Common myeloid progenitor, CD34-positive (primary cell): ENCODE measurements around the gene CHD5.

Source experiments
- CTCF ChIA-PET: fragments of 350-600 bp; sonication (Branson Sonifier 250); formaldehyde crosslinking; loops from one replicate; lab custom pipeline; 2021; ENCODE audit warnings: antibody characterized with exemption; lab: Charles Lee
- POLR2A ChIA-PET: fragments of 350-600 bp; sonication (Branson Sonifier 250); formaldehyde crosslinking; loops from one replicate; lab custom pipeline; 2021; ENCODE audit warnings: antibody characterized with exemption; lab: Charles Lee
- DNase-seq, 3 donors: peaks; one replicate each; pipeline versions ENCODE4 v3.0.0 to v3.0.0-alpha.2; 2013
- H3K27ac ChIP-seq, 2 experiments: 1 replicate in 1 of 2; 2 replicates in 1 of 2; pipeline ENCODE4 v1.7.0; 2013; ENCODE audit warnings: inconsistent platforms in 2 of 2, low read length in 2 of 2, mild to moderate bottlenecking in 2 of 2, low read depth in 1 of 2, moderate library complexity in 1 of 2; ENCODE audit not compliant: severe bottlenecking in 2 of 2, insufficient read depth in 1 of 2, poor library complexity in 1 of 2
- H3K27me3 ChIP-seq, 5 experiments: replicated peaks in 2 of 5; 1 replicate in 3 of 5; 2 replicates in 2 of 5; pipeline versions ENCODE4 v1.6.1 to v1.7.0; 2013; ENCODE audit warnings: low read length in 4 of 5, mild to moderate bottlenecking in 2 of 5, moderate library complexity in 2 of 5, inconsistent platforms in 1 of 5; ENCODE audit not compliant: insufficient read depth in 5 of 5, control insufficient read depth in 4 of 5
- H3K36me3 ChIP-seq, 4 experiments: 1 replicate in 2 of 4; 2 replicates in 2 of 4; pipeline versions ENCODE4 v1.6.1 to v1.7.0; 2013; ENCODE audit warnings: low read length in 3 of 4, control low read depth in 1 of 4, mild to moderate bottlenecking in 1 of 4; ENCODE audit not compliant: control insufficient read depth in 4 of 4, insufficient read depth in 4 of 4
- H3K4me1 ChIP-seq, 4 experiments: 1 replicate in 3 of 4; 2 replicates in 1 of 4; pipeline versions ENCODE4 v1.6.1 to v1.7.1; 2013; ENCODE audit warnings: low read length in 3 of 4, mild to moderate bottlenecking in 3 of 4, control low read depth in 1 of 4, inconsistent platforms in 1 of 4, moderate library complexity in 1 of 4; ENCODE audit not compliant: control insufficient read depth in 4 of 4, insufficient read depth in 4 of 4; ENCODE audit errors: control extremely low read depth in 1 of 4
- H3K4me3 ChIP-seq, 7 experiments: 1 replicate in 4 of 7; 2 replicates in 3 of 7; pipeline versions ENCODE4 v1.5.1 to v1.7.0; 2013; ENCODE audit warnings: mild to moderate bottlenecking in 7 of 7, low read length in 6 of 7, moderate library complexity in 6 of 7, inconsistent platforms in 2 of 7, low read depth in 2 of 7, control low read depth in 1 of 7; ENCODE audit not compliant: insufficient read depth in 4 of 7, control insufficient read depth in 1 of 7; ENCODE audit errors: extremely low read depth in 1 of 7
- H3K9me3 ChIP-seq, 5 experiments: 1 replicate in 4 of 5; 2 replicates in 1 of 5; pipeline versions ENCODE4 v1.6.1 to v1.7.1; 2013; ENCODE audit warnings: low read length in 4 of 5, mild to moderate bottlenecking in 2 of 5, inconsistent platforms in 1 of 5, low read depth in 1 of 5, moderate library complexity in 1 of 5; ENCODE audit not compliant: control insufficient read depth in 4 of 5, insufficient read depth in 2 of 5; ENCODE audit errors: control extremely low read depth in 1 of 5
- WGBS: methylation state at CpG from one replicate; pipeline ENCODE4 v1.1.5; 2013; ENCODE audit not compliant: insufficient coverage; 5-methylcytosine and 5-hydroxymethylcytosine counted together

CHD5 gene

DNA sequence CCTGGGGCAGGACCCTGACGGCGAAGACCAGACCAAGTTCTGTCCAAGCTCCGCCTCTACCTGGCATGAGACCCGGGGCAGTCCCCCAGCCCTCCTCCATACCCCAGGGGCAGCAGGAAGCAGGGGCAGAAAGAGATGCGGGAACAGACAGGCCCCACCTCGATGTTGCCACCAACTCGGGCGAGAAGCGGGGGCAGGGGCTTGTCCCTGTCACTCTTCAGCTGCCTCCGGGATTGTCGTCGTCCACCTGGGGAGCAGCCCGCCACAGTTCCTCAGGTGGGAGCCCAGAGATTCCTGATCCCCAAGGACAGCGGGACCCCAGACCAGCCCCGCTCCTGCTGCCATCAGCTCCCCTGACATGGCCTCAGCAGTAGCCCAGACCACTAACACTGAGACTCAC lies 54.8 kb downstream of the CHD5 start:
- no peak overlapping the region for H3K27ac ChIP-seq
- POLR2A ChIA-PET = no interaction called here
- no peaks in the 10 kb centered on the region for H3K9me3 ChIP-seq
- 94% methylated on average over 14 of the region's 15 CpGs for WGBS
- H3K27me3 ChIP-seq = no peaks in the 10 kb centered on the region
- H3K36me3 ChIP-seq = no peaks in the 10 kb centered on the region
- peaks cover 0 to 25% (median 14%) of the 10 kb centered on the region in 4 experiments for H3K4me1 ChIP-seq
- CTCF ChIA-PET = interaction anchor here (1.6 to 1.8 kb wide), 2 partner anchors 11 to 16 kb away, joined by 3 to 4 read pairs; no protein-coding TSS in a partner anchor
- no peak for DNase-seq
- H3K4me3 ChIP-seq = no peak overlapping the region

DNA sequence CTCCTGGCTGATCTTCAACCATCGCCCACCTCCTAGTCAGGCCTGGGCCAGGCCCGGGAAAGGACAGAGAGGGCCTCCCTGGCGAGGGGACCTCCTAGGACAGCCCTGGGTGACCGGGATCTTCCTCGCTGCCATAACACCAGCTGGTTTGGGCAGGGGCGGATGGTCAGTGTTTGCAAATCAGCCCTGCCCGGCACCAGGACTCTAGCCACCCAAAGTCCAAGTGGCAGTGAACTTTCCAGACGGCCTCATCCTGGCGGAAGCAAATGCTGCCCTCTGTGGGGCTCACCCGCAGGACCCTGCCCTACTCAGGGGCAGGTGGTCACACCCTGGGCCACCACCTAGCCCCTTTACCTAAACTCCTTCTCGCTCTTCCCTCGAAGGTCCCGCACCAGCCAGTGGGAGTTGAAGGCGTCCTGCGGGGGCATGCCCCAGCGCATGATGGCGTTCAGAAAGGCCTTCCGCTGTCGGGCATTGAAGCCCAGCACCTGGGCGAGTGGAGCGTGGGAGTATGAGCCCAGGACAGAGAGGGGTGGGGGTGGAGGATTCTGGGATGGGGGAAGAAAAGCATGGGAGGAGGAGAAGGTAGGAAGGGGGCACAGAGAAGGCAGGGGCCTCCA lies 55.3 kb downstream of the CHD5 start:
- Histone ChIP-seq H3K27ac (no peak overlapping the region), H3K36me3 (no peaks in the 10 kb centered on the region), H3K27me3 (no peaks in the 10 kb centered on the region), H3K4me1 (peaks cover 0 to 25% (median 14%) of the 10 kb centered on the region in 4 experiments), H3K9me3 (no peaks in the 10 kb centered on the region), H3K4me3 (no peak overlapping the region)
- POLR2A ChIA-PET = no interaction called here
- CTCF ChIA-PET = interaction anchor here (1.6 to 1.8 kb wide), 2 partner anchors 12 to 16 kb away, joined by 3 to 4 read pairs; no protein-coding TSS in a partner anchor
- 95% methylated on average over 21 of the region's 21 CpGs for WGBS
- no peak for DNase-seq

DNA sequence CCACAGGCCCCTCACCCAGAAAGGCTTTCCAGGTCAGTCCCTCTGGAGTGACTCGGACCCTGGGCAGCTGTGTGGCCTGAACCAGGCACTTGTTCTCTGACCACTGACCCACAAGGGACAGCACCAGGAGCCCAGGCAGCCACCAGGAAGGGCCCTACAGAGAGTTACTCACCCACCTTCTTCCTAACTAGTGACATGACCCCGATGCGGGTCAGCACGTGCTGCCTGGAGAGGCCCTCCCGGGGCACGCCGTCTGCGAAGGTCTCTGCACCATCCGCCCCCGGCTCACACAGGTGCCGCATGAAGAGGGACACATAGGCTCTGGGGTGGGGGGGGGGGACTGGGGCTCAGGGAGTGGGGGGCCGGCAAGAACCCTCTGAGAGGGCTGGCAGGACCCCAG lies 55.8 kb downstream of the CHD5 start:
- Histone ChIP-seq H3K4me1 (peaks cover 0 to 25% (median 14%) of the 10 kb centered on the region in 4 experiments), H3K36me3 (no peaks in the 10 kb centered on the region), H3K27ac (no peak overlapping the region), H3K9me3 (no peaks in the 10 kb centered on the region), H3K4me3 (no peak overlapping the region), H3K27me3 (no peaks in the 10 kb centered on the region)
- WGBS = 100% methylated on average over 4 of the region's 12 CpGs
- ChIA-PET CTCF (interaction anchor here (1.8 kb wide), 1 partner anchor 17 kb away, joined by 4 read pairs; no protein-coding TSS in a partner anchor), POLR2A (no interaction called here)
- DNase-seq = no peak

DNA sequence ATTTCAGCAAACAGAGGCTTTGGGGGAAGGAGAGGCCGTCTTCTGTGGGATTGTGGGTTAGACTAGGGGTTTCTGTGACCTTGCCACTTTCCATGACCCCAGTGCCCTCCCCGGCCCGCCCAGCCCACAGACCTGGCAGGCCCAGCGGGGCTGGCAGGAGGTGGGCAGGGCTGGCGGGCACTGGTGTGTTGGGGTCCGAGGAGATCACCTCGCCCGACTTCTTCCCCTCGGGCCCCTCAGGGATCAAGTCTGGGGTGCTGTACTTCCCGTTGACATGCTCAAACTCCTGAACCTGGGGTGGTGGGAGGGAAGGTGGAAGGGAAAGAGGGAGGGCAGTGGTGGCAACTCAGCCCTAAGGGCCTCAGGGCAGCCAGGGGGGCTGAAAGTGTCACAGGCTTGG lies 56.3 kb downstream of the CHD5 start:
- DNase-seq = no peak
- Histone ChIP-seq H3K4me1 (peaks cover 0 to 25% (median 14%) of the 10 kb centered on the region in 4 experiments), H3K36me3 (no peaks in the 10 kb centered on the region), H3K27ac (no peak overlapping the region), H3K4me3 (no peak overlapping the region), H3K9me3 (no peaks in the 10 kb centered on the region), H3K27me3 (no peaks in the 10 kb centered on the region)
- CTCF ChIA-PET = interaction anchor here (1.8 kb wide), 1 partner anchor 17 kb away, joined by 4 read pairs; no protein-coding TSS in a partner anchor
- 91% methylated on average over 5 of the region's 10 CpGs for WGBS
- POLR2A ChIA-PET = no interaction called here

DNA sequence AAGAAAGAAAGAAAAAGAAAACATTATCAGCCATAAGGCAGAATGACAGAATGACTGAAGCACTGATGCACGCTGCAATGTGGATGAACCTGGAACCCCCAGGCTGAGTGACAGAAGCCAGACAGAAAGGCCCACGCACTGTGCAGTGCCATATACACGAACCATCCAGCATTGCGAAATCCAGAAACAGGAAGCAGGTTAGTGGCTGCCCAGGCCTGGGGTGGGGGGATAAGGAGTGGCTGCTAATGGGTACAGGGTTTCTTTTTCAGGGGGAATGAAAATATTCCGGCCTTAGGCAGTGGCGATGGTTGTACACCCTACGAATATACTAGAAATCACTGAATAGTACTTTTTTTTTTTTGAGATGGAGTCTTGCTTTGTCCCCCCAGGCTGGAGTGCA lies 57.0 kb downstream of the CHD5 start:
- H3K4me1 ChIP-seq = peaks cover 0 to 25% (median 14%) of the 10 kb centered on the region in 4 experiments
- H3K36me3 ChIP-seq = no peaks in the 10 kb centered on the region
- peak; percentile 44 to 86 (median 82) for DNase-seq
- H3K27ac ChIP-seq = no peak overlapping the region
- no peaks in the 10 kb centered on the region for H3K27me3 ChIP-seq
- 4% methylated on average over 4 of the region's 7 CpGs for WGBS
- ChIA-PET POLR2A (no interaction called here), CTCF (interaction anchor here (0.7 kb wide), 1 partner anchor 136 kb away, joined by 3 read pairs; no protein-coding TSS in a partner anchor)
- no peak overlapping the region for H3K4me3 ChIP-seq
- no peaks in the 10 kb centered on the region for H3K9me3 ChIP-seq

DNA sequence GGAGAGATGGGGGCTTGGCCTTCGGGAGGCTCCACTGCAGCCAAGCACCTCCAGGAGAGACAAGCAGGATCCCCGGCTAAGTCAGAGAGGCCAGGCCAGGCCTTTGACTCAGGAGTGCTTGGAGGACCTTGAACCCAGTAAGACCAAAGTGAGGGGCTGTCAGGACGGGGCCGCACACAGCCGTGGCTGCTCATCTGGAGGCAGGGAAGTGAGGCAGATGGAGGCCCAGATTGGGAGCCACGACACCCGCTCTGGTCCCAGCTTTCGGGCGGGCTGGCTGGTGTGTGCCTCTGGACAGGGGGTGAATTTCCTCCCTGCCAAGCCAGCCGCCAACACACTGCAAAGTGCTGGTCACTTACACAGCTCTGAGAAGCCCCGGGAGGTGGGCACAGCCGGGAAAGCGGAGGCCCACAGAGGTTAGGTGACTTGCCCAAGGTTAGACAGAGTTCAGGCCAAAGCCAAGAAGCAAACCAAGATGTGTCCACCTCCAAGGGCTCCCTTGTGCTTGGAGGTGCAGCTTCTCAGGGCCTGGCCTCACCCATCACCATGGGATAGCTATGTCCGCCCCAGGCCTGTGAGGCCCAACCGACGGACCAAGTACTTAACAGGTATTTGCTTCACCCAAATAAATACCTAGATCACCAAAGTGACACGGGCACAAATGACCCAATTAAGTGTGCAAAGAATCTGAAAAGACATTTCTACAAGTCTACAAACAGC lies 58.3 kb downstream of the CHD5 start:
- Histone ChIP-seq H3K9me3 (peaks cover 0 to 3% (median 0%) of the 10 kb centered on the region in 5 experiments), H3K4me3 (no peak overlapping the region), H3K4me1 (peaks cover 0 to 19% (median 9%) of the 10 kb centered on the region in 4 experiments), H3K27ac (no peak overlapping the region), H3K36me3 (no peaks in the 10 kb centered on the region), H3K27me3 (no peaks in the 10 kb centered on the region)
- ChIA-PET POLR2A (no interaction called here), CTCF (interaction anchor here (1.0 to 1.4 kb wide), 3 partner anchors 9 to 64 kb away, joined by 3 read pairs; no protein-coding TSS in a partner anchor)
- WGBS = 93% methylated on average over 14 of the region's 17 CpGs
- DNase-seq = no peak

DNA sequence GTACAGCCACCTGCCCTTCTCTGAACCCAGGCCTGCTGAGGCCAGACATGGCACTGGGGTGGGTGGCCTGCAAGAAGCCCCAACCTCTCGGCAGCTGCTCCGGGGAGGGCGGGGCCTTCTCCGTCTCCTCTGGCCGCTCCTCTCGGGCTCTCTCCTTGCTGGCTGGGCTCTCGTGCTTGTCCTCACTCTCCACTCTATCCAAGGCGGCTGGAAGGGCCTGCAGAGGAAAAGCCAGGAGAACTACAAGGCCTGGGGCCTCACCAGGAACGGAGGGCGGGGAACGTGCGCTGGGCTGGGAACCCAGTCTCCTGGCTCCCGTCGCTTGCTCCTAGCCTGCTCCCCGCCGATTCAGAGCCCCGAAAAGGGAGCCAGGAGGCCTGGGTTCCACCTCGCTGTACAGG lies 59.1 kb downstream of the CHD5 start:
- Histone ChIP-seq H3K27ac (no peak overlapping the region), H3K9me3 (peaks cover 0 to 3% (median 0%) of the 10 kb centered on the region in 5 experiments), H3K4me1 (peaks cover 0 to 19% (median 9%) of the 10 kb centered on the region in 4 experiments), H3K4me3 (no peak overlapping the region), H3K36me3 (no peaks in the 10 kb centered on the region), H3K27me3 (no peaks in the 10 kb centered on the region)
- ChIA-PET POLR2A (no interaction called here), CTCF (no interaction called here)
- WGBS = 99% methylated on average over 10 of the region's 18 CpGs
- DNase-seq = no peak
